ENCODE measurements around the gene CEP85.

CEP85 gene

DNA sequence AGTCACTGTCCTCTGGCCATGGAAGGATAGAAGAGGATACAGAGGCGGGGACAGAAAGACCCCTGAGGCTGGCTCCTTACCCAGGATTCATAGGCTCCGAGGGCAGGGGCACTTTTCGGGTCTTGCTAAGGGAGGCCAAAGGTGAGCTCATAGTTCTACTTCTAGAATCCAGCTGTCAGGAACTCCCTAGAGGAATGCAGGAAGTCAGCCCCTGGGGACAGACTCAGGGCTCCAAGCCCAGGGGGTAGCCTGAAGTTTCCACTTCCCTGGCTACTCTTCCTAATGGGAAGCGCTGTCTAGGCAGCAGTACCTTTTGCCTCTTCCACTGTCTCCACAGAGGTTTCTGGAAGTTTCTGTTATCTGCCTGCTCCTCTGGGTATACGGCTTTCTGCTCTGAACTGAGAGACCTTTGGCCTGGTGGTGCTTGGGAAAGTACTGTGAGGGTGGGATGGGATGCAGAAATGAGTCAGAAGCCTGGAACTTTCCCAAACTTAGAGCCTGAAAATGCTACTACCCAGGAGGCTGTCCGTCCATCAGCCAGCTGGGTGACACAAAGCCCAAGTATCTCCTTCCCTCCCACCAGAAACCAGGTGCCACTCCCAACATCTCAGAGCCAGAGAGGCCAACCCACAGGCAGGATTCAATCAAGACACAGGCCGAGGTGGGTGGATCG is 68.9 kb downstream of the CEP85 start:
- H2AFZ ChIP-seq (ENCODE audit: low read length): no peak overlapping the region

DNA sequence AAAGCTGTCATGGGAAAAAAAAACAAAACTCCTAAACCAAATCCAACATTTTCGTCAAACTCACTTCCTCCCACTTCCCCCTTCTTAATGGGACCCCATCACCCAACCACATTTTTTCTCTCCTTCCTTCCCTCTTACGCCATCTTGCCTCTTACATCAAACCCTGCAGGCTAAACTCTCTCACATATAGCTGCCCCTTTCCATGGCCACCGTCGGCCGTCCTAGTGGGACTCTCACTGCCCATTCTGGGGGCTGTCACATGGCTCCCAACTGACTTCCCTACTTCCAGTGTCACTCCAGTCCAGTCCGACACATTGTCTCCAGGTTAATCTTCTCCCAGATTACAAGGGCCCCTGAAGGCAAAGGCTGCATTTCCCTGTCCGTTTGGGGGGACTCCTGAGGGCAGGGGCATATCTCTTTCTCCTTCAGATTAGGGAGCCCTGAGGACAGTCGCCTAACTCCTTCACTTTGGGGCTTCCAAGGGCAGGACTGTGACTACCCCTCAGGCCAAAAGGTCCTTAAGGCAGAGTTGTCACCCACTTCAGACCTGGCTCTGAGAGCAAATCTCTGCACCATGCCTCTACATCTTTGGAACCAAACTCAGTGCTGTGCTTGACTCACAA is 71.8 kb downstream of the CEP85 start:
- no peaks in the 10 kb centered on the region for H4K20me1 ChIP-seq (ENCODE audit: insufficient read depth, low read length, poor library complexity, severe bottlenecking)
- peaks cover 19% of the 10 kb centered on the region for H3K4me1 ChIP-seq (ENCODE audit: insufficient read depth, low read length, poor library complexity, severe bottlenecking)
- H3K9me3 ChIP-seq (ENCODE audit: insufficient read depth, low read depth, low read length): no peaks in the 10 kb centered on the region
- no peaks in the 10 kb centered on the region for H3K27me3 ChIP-seq (ENCODE audit: insufficient read depth, low read length, poor library complexity, severe bottlenecking)
- no peaks in the 10 kb centered on the region for H3K9me2 ChIP-seq (replicated peaks; ENCODE audit: low read depth, low read length)
- peak overlapping the region; percentile 98 for H3K4me2 ChIP-seq (ENCODE audit: low read depth, low read length, poor library complexity, severe bottlenecking)
- H3K36me3 ChIP-seq (ENCODE audit: insufficient read depth, low read length): no peaks in the 10 kb centered on the region
- peak overlapping the region; percentile 72 for H3K9ac ChIP-seq (ENCODE audit: low read depth, low read length, poor library complexity, severe bottlenecking)
- peaks cover 5% of the 10 kb centered on the region; the same call in 1 of the 2 replicates for H3K79me2 ChIP-seq (ENCODE audit: insufficient read depth, low read length)
- peak overlapping the region; percentile 98 for H3K4me3 ChIP-seq (ENCODE audit: low read length, poor library complexity, severe bottlenecking)
- peak overlapping the region; percentile 89 for H2AFZ ChIP-seq (ENCODE audit: low read length)
- H3F3A ChIP-seq (ENCODE audit: low read depth): no peaks in the 10 kb centered on the region
- TF ChIP-seq EZH2phosphoT487 (IDR thresholded peaks at IDR 0.05; ENCODE audit: borderline replicate concordance) (no peak), CTCF (conservative IDR thresholded peaks at IDR 0.05; ENCODE audit: low read length) (no peak)

More for the DNA sequence above, 68.9 kb downstream of the CEP85 start:
- H3K79me2 ChIP-seq (ENCODE audit: insufficient read depth, low read length): peaks cover 5% of the 10 kb centered on the region; the same call in 1 of the 2 replicates
- TF ChIP-seq CTCF (conservative IDR thresholded peaks at IDR 0.05; ENCODE audit: low read length) (no peak), EZH2phosphoT487 (IDR thresholded peaks at IDR 0.05; ENCODE audit: borderline replicate concordance) (no peak)
- no peak overlapping the region for H3K4me3 ChIP-seq (ENCODE audit: low read length, poor library complexity, severe bottlenecking)
- H3K9me2 ChIP-seq (replicated peaks; ENCODE audit: low read depth, low read length): no peaks in the 10 kb centered on the region
- no peak overlapping the region for H3K9ac ChIP-seq (ENCODE audit: low read depth, low read length, poor library complexity, severe bottlenecking)
- H3F3A ChIP-seq (ENCODE audit: low read depth): no peaks in the 10 kb centered on the region
- H3K4me2 ChIP-seq (ENCODE audit: low read depth, low read length, poor library complexity, severe bottlenecking): no peak overlapping the region
- peaks cover 33% of the 10 kb centered on the region for H3K4me1 ChIP-seq (ENCODE audit: insufficient read depth, low read length, poor library complexity, severe bottlenecking)
- no peaks in the 10 kb centered on the region for H4K20me1 ChIP-seq (ENCODE audit: insufficient read depth, low read length, poor library complexity, severe bottlenecking)
- H3K36me3 ChIP-seq (ENCODE audit: insufficient read depth, low read length): no peaks in the 10 kb centered on the region
- H3K9me3 ChIP-seq (ENCODE audit: insufficient read depth, low read depth, low read length): no peaks in the 10 kb centered on the region
- H3K27me3 ChIP-seq (ENCODE audit: insufficient read depth, low read length, poor library complexity, severe bottlenecking): no peaks in the 10 kb centered on the region

GRCh38 chr1:26306290-26307229 is 72.6 kb downstream of the CEP85 start, which contains the start of gene UBXN11:
TSS of gene UBXN11 (minus strand) at chr1:26306636. CDS start at chr1:26302883, 3,753 bp downstream.
- H3K4me3 ChIP-seq (ENCODE audit: low read length, poor library complexity, severe bottlenecking): peak within 1 kb of the TSS; percentile 98
- peak within 1 kb of the TSS; percentile 98 for H3K4me2 ChIP-seq (ENCODE audit: low read depth, low read length, poor library complexity, severe bottlenecking)
- peak within 1 kb of the TSS; percentile 88 for H3K9ac ChIP-seq (ENCODE audit: low read depth, low read length, poor library complexity, severe bottlenecking)
- H3K79me2 ChIP-seq (ENCODE audit: insufficient read depth, low read length): peaks cover 5% of the 10 kb centered on the region; the same call in 1 of the 2 replicates
- H3F3A ChIP-seq (ENCODE audit: low read depth): no peaks in the 10 kb centered on the region
- no peaks in the 10 kb centered on the region for H3K36me3 ChIP-seq (ENCODE audit: insufficient read depth, low read length)
- H3K4me1 ChIP-seq (ENCODE audit: insufficient read depth, low read length, poor library complexity, severe bottlenecking): peaks cover 20% of the 10 kb centered on the region
- no peaks in the 10 kb centered on the region for H3K9me3 ChIP-seq (ENCODE audit: insufficient read depth, low read depth, low read length)
- H2AFZ ChIP-seq (ENCODE audit: low read length): peak within 1 kb of the TSS; percentile 91
- TF ChIP-seq EZH2phosphoT487 (IDR thresholded peaks at IDR 0.05; ENCODE audit: borderline replicate concordance) (no peak), CTCF (conservative IDR thresholded peaks at IDR 0.05; ENCODE audit: low read length) (no peak)
- no peaks in the 10 kb centered on the region for H4K20me1 ChIP-seq (ENCODE audit: insufficient read depth, low read length, poor library complexity, severe bottlenecking)
- no peaks in the 10 kb centered on the region for H3K27me3 ChIP-seq (ENCODE audit: insufficient read depth, low read length, poor library complexity, severe bottlenecking)
- H3K9me2 ChIP-seq (replicated peaks; ENCODE audit: low read depth, low read length): no peaks in the 10 kb centered on the region

All from Loucy (cell line).